Panc1 (cell line): ENCODE results near the gene MRPS22.

Source experiments
- CTCF ChIP-seq: fragments of 450-650 bp; IDR thresholded peaks from 2 replicates; pipeline ENCODE4 v1.5.1; 2017; ENCODE audit warnings: mild to moderate bottlenecking
- POLR2AphosphoS5 ChIP-seq: IDR thresholded peaks from 2 replicates; pipeline ENCODE4 v1.6.1; 2012; ENCODE audit warnings: mild to moderate bottlenecking, low read depth, low read length, moderate library complexity
- SIN3A ChIP-seq: IDR thresholded peaks from 2 replicates; pipeline ENCODE4 v1.6.1; 2012; ENCODE audit warnings: low read depth, mild to moderate bottlenecking, low read length, moderate library complexity, borderline replicate concordance; ENCODE audit not compliant: insufficient read depth
- TCF7L2 ChIP-seq: IDR thresholded peaks from 2 replicates; pipeline ENCODE4 v1.6.1; 2011; ENCODE audit warnings: mild to moderate bottlenecking, low read depth, low read length, inconsistent platforms

- no peak for TF ChIP-seq CTCF
- no peak for TF ChIP-seq POLR2AphosphoS5
- TF ChIP-seq TCF7L2: peak; percentile 41; the same call in 1 of the 2 replicates
- TF ChIP-seq SIN3A: no peak
Observed at GRCh38 chr3:139296141-139296718, 47.6 kb upstream of the MRPS22 start.
